Fibroblast of the aortic adventitia (primary cell): ENCODE measurements around the gene ARHGAP5. TPM values are rescaled to one million over a fixed set of nuclear protein-coding genes. Genes with fewer than 3 reads are reported as not detected.

Source experiments
- DNase-seq: peaks from one replicate; pipeline ENCODE4 v3.0.0-alpha.2; 2010; ENCODE audit warnings: low read depth
- H3K4me3 ChIP-seq: 2 replicates; pipeline ENCODE4 v1.5.1; 2011; ENCODE audit warnings: low read depth, mild to moderate bottlenecking, control low read depth, low read length, moderate library complexity
- total RNA-seq: library from RNA; depleted of rRNA; stranded (reverse); fragments of >200 nt; gene quantifications from 2 replicates; pipeline ENCODE4 v1.2.3, GENCODE V29; 2012; ENCODE audit warnings: low replicate concordance
- TF ChIP-seq, protein P1 (sequence below): IDR thresholded peaks from 2 replicates; pipeline ENCODE4 v1.5.1; 2011; ENCODE audit warnings: mild to moderate bottlenecking, low read length, control low read depth, inconsistent platforms; ENCODE audit not compliant: insufficient read depth

The ARHGAP5 gene
- total RNA-seq, 1 donor = 85.4 TPM

DNA sequence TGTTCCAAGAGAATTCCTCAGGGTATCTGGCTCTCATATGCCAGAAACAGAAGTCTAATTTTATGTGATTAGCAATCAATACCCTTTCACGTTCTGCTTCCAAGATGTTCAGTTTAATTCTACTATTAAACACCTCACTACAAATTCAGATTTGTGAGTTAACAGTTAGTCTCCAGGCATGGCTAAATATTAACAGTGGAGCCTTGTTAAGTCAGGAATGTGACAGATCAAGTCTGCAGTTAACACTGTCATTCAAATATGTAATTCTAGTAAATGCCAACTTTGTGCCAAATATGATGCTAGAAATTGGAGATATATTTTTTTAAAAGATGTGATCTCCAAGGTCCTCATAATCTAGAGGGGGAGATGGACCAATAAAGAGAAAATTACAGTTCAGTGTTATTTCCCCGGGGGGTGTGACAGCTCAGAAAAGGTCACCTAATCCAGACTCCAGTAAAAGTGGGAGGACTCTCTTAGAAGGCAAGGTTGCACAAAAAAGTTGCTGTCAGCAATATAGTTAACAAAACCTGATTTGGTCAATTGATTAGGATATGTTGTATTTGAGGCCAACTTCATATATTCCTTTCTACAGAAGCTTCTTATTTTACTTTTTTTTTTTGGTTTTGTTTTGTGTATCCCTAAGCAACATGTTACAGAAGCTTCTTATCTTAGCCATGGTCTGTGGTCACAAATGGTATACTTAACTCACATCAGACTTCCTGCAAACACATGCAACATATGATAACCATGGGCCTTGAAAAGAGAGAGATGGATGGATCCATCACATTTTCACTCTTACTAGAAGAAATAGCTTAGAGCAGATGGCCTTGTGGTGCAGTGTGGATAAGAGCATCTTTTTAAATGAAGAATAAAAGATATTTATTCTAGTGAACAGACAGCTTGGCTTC lies 106.3 kb downstream of the ARHGAP5 start:
- H3K4me3 ChIP-seq = no peak overlapping the region
- no peak for DNase-seq
- TF ChIP-seq, protein P1, sequence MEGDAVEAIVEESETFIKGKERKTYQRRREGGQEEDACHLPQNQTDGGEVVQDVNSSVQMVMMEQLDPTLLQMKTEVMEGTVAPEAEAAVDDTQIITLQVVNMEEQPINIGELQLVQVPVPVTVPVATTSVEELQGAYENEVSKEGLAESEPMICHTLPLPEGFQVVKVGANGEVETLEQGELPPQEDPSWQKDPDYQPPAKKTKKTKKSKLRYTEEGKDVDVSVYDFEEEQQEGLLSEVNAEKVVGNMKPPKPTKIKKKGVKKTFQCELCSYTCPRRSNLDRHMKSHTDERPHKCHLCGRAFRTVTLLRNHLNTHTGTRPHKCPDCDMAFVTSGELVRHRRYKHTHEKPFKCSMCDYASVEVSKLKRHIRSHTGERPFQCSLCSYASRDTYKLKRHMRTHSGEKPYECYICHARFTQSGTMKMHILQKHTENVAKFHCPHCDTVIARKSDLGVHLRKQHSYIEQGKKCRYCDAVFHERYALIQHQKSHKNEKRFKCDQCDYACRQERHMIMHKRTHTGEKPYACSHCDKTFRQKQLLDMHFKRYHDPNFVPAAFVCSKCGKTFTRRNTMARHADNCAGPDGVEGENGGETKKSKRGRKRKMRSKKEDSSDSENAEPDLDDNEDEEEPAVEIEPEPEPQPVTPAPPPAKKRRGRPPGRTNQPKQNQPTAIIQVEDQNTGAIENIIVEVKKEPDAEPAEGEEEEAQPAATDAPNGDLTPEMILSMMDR = no peak

DNA sequence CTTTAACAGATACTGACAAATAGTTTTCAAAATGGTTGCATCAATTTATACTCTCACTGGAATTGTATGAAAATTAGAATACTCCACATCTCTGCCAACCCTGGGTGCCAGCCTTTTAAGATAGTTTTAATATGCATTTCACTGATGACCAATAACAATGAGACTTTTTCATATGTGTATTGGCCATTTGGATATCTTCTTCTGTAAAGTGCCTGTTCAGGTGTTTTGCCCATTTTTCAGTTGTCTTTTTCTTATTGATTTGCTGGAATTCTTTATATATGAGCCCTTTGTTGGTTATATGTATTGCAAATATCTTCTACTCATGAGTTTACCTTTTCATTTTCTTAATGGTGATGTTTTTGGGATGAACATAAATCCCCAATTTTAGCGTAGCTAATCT lies 108.0 kb downstream of the ARHGAP5 start:
- no peak for DNase-seq
- no peak overlapping the region for H3K4me3 ChIP-seq
- TF ChIP-seq, protein P1 = no peak

DNA sequence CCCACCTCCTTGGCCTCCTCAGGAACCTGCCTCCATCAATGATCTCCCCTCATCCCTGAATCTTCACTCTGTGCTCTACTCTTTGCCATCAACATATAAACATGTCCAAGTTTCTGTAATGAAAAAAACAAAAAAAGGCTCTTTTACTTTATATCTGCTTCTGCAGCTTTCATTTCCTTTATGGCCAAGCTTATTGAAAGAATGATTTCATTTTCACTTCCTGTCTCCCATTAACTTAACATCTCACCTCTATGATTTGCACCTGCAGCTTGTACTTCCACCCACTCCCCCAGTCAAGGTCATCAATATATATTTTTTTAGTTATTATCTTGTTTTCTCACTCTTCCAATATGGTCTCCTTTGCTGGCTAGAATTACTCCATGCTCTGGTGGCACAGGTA lies 109.1 kb downstream of the ARHGAP5 start:
- TF ChIP-seq, protein P1 = no peak
- H3K4me3 ChIP-seq = no peak overlapping the region
- no peak for DNase-seq

DNA sequence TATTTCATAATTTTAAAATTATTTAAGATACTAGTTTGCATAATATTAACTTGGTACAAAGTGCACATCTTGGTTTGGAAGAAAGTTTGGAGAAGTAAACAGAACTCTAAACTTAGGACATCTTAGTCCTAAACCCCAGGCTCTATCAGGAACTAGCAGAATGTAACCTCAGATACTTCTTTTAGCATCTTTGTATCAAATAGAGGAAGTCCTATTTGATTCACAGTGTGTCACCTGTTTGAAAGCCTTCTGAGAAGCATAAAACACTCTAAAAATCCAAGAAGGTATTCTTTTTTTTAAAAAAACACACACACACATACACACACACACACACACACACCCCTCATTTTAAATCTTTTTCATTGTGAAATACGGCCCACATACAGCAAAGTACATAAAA lies 112.7 kb downstream of the ARHGAP5 start:
- no peak for DNase-seq
- TF ChIP-seq, protein P1 = no peak
- H3K4me3 ChIP-seq = no peak overlapping the region

GRCh38 chr14:32190673-32191072 lies 113.6 kb downstream of the ARHGAP5 start:
- TF ChIP-seq, protein P1 = no peak
- H3K4me3 ChIP-seq = no peak overlapping the region
- peak; percentile 2 for DNase-seq

DNA sequence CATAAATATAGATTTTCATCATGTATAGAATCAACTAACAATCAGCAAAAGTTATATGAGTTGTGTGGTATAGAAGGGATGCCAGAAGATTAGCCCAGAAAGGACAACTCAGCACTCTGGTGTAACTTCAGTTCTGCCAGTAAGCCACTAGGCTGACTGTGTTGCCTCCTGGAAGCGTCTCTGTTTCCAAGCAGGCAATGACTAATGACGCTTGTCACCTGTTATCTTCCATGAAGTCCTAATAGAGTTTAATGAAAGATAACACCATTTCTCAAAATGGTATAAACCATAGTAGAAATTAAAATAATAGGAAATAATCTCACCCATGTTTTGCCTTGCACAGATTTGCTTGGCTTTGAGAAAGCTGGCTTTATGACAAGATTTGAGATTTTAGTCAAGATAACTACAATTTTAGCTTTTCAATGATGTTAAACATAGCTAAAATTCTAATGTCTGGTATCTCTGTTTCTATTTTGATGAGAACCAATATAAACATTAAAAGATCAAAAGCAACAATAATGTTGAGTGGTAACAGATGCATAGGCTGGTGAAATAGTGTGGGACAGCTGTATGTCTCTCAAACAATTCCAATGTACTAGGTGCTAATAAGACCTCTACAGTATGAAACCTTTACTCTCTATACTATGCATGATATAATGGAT lies 115.7 kb downstream of the ARHGAP5 start:
- TF ChIP-seq, protein P1 = no peak
- no peak overlapping the region for H3K4me3 ChIP-seq
- DNase-seq = no peak
